Choroid plexus epithelial cell (primary cell): Measurements from ENCODE around the gene CNN2.

ENCODE experiments used
- DNase-seq: peaks from one replicate; pipeline ENCODE4 v3.0.0-alpha.2; 2010; ENCODE audit warnings: low read depth
- H3K4me3 ChIP-seq: 2 replicates; pipeline ENCODE4 v1.5.1; 2011; ENCODE audit warnings: low read depth, mild to moderate bottlenecking, control low read depth, low read length, moderate library complexity
- TF ChIP-seq, protein P1 (sequence below): conservative IDR thresholded peaks from 2 replicates; pipeline ENCODE4 v1.5.1; 2011; ENCODE audit warnings: low read depth, mild to moderate bottlenecking, control low read depth, inconsistent platforms, low read length, moderate library complexity

CNN2 gene

GRCh38 chr19:1076046-1076386 lies 49.6 kb downstream of the CNN2 start:
- DNase-seq = no peak
- no peak overlapping the region for H3K4me3 ChIP-seq
- TF ChIP-seq, protein P1, sequence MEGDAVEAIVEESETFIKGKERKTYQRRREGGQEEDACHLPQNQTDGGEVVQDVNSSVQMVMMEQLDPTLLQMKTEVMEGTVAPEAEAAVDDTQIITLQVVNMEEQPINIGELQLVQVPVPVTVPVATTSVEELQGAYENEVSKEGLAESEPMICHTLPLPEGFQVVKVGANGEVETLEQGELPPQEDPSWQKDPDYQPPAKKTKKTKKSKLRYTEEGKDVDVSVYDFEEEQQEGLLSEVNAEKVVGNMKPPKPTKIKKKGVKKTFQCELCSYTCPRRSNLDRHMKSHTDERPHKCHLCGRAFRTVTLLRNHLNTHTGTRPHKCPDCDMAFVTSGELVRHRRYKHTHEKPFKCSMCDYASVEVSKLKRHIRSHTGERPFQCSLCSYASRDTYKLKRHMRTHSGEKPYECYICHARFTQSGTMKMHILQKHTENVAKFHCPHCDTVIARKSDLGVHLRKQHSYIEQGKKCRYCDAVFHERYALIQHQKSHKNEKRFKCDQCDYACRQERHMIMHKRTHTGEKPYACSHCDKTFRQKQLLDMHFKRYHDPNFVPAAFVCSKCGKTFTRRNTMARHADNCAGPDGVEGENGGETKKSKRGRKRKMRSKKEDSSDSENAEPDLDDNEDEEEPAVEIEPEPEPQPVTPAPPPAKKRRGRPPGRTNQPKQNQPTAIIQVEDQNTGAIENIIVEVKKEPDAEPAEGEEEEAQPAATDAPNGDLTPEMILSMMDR = no peak

DNA sequence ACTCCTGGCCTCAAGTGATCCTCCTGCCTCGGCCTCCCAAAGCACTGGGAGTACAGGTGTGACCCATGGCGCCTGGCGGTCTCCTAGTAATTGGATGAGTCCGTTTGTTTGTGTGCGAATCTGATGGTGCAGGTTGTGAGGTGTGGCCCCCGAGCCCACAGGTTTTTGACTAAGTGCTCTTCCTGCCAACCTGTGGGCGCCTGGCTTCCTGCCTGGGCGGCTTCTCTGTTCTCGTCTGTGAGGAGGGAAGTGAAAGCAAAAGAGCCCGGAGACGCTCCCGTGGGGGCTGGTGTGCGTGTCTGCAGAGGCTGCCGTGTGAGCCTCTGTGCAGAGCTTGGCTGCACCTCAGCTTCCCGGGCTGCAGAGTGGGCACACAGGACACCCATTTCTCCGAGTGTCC lies 50.5 kb downstream of the CNN2 start:
- TF ChIP-seq, protein P1 = no peak
- no peak for DNase-seq
- H3K4me3 ChIP-seq = no peak overlapping the region

- no peak overlapping the region for H3K4me3 ChIP-seq
- DNase-seq = no peak
- TF ChIP-seq, protein P1 = no peak
Observed at GRCh38 chr19:1079566-1080111, 53.2 kb downstream of the CNN2 start.

DNA sequence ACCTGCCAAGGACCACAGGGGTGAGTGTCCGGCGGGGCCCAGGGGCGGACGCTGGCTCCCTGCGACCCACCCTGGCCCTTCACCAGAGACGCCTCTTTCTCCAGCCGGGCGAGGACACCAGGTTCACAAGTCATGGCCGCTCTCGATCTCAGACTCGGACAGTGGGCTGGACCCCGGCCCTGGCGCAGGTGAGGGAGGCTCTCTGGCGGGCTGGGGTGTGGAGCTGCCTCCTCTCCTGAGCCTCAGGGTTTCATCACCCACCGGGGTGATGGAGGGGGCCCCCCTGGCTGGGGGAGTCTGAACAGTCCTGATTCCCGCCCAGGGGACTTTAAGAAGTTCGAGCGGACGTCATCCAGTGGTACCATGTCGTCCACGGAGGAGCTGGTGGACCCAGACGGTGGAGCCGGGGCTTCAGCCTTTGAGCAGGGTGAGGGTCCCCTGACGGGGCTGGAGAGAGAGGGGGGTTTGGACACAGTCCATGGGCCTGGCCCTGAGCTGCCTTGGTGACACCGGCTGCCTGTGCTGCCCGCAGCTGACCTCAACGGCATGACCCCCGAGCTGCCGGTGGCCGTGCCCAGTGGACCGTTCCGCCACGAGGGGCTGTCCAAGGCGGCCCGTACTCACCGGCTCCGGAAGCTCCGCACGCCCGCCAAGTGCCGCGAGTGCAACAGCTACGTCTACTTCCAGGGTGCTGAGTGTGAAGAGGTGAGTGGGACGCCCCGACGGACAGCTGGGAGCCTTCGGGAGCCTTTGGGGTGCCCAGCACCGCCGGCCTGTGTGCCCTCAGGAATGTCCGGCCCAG lies 54.2 kb downstream of the CNN2 start:
- no peak overlapping the region for H3K4me3 ChIP-seq
- TF ChIP-seq, protein P1 = no peak
- DNase-seq = no peak

- TF ChIP-seq, protein P1 = no peak
- no peak overlapping the region for H3K4me3 ChIP-seq
- no peak for DNase-seq
Observed at GRCh38 chr19:1081301-1082164, 55.1 kb downstream of the CNN2 start.

DNA sequence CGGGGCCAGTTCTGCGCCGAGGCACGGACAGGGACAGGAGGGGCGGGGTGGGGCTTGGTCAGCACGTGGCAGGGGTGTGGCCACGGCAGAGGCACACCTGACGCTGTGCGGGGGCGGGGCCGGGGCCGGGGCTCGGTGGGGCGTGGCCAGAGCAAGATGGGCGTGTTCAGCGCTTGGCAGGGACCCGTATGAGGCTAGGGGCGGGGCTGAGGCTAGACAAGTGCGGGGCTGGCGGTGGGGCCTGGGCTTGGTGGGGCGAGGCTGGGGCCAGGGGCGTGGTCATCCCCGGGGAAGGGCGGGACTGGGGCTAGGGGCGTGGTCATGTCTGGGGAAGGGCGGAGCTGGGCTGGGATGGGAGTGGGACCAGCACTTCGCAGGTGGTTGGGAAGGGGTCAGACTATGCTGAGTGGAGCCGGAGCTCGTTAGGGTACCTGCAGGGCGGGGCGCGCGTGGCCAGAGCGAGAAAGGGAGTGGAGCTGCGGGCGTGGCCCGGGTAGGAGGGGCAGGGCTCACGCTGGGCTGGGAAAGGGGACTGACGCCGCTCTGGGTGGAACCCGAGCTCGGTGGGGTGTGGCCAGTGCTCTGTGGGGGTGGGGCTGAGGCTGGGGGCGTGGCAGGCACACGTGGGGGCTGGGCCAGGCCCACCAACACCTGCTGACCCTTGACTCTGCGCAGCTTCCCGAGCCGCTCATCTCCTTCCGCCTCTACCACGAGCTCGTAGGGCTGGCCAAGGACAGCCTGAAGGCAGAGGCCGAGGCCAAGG lies 55.9 kb downstream of the CNN2 start:
- TF ChIP-seq, protein P1 = no peak
- DNase-seq = peak; percentile 20
- H3K4me3 ChIP-seq = no peak overlapping the region
